Motor neuron (in vitro differentiated cells): ENCODE data around the gene ATP13A3. TPM values are rescaled to one million over a fixed set of nuclear protein-coding genes. Genes with fewer than 3 reads are reported as not detected.

Experiments
- ATAC-seq, 8 experiments: fragments of 200-7000 bp; cut with Tn5 transposase; replicated peaks in 6 of 8; 2 replicates each; pipeline ENCODE4 v1.8.0; 2021; ENCODE audit warnings: mild to moderate bottlenecking in 8 of 8, moderate library complexity in 8 of 8
- H3K27ac ChIP-seq, 2 donors: fragments of 250-450 bp; sonication (Bioruptor Pico); 2 replicates each; pipeline ENCODE4 v1.9.0; 2021; ENCODE audit warnings: antibody characterized with exemption in 2 of 2, mild to moderate bottlenecking in 2 of 2, moderate library complexity in 1 of 2
- H3K4me1 ChIP-seq, 2 donors: fragments of 250-450 bp; sonication (Bioruptor Pico); replicated peaks in 1 of 2; 2 replicates each; pipeline ENCODE4 v1.6.1; 2021; ENCODE audit warnings: antibody characterized with exemption in 2 of 2, mild to moderate bottlenecking in 2 of 2, moderate library complexity in 1 of 2
- H3K4me3 ChIP-seq, 5 donors: fragments of 250-450 bp; sonication (Bioruptor Pico); 2 replicates each; pipeline ENCODE4 v1.9.0; 2021; ENCODE audit warnings: antibody characterized with exemption in 5 of 5, mild to moderate bottlenecking in 5 of 5, moderate library complexity in 4 of 5
- WGBS, 10 experiments: fragments of 450-650 bp; shearing (Covaris generic); methylation state at CpG; one replicate each; pipeline ENCODE4 v1.0.0; 2022; 5-methylcytosine and 5-hydroxymethylcytosine counted together
- in situ Hi-C, 9 experiments: fragments of 400-800 bp; cut with MboI; loops; one replicate each; pipeline ENCODE4 v1.15.0; 2021; ENCODE audit warnings: low sequenced_read_pairs in 9 of 9, low pct_unique_long_range_greater_than_20kb in 2 of 9; ENCODE audit not compliant: unreplicated experiment in 9 of 9
- total RNA-seq, 8 experiments: library from RNA; unstranded; fragments of 300-600 nt; gene quantifications; 2 replicates each; pipeline versions ENCODE4 v1.2.3 to v1.2.4, GENCODE V29; 2022

ATP13A3 gene
- total RNA-seq, 8 experiments from 2014 or later: 17.8 to 67.9 (median 43.5) TPM

DNA sequence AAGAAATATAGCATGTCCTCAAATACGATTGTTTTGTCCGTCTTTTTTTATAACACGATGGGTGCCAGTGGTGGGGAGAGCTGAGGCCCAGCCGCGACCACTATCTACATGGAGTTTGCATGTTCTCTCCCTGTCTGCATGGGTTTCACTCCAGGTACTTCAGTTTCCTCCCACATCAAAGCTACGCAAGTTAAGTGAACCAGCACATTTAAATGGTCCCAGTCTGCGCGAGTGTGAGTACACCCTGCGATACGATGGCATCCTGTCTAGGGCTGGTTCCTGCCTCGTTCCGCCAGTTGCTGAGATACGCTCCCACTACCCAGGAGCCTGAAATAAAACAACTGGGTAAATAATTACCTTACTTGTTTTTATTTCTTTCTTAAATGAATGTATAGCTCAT lies 40.6 kb downstream of the ATP13A3 start:
- Histone ChIP-seq H3K4me3 (no peak overlapping the region), H3K4me1 (no peaks in the 10 kb centered on the region), H3K27ac (no peak overlapping the region)
- in situ Hi-C loops: no loop called here
- WGBS, 10 experiments: 93 to 100% (median 97%) methylated on average over 1 to 13 of the region's 13 CpGs; no CpG with 5 or more reads in 1 of the 10 experiments
- no peak for ATAC-seq

DNA sequence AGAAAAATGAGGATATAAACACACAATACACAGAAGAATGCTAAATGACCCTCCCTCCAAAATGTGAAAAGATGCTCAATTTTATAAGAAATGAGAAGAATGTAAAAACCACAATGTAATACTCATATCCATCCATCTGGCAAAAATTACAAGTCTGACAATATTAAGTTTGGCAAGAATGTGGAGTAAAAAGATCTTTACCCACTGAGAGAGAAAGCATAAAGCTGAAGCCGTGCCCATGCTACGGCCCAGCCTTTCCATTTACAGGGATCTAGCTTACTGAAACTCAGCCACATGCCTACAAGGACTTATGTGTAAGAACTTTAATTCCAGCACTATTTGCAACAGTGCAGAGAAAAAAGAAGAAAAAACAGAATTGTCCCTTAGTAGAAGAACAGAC lies 42.9 kb downstream of the ATP13A3 start:
- 38 to 100% (median 98%) methylated on average over 1 to 2 of the region's 2 CpGs; no CpG with 5 or more reads in 2 of the 10 experiments for WGBS, 10 experiments
- in situ Hi-C loops: no loop called here
- no peaks in the 10 kb centered on the region for H3K4me1 ChIP-seq
- no peak overlapping the region for H3K27ac ChIP-seq
- no peak overlapping the region for H3K4me3 ChIP-seq
- ATAC-seq: no peak

DNA sequence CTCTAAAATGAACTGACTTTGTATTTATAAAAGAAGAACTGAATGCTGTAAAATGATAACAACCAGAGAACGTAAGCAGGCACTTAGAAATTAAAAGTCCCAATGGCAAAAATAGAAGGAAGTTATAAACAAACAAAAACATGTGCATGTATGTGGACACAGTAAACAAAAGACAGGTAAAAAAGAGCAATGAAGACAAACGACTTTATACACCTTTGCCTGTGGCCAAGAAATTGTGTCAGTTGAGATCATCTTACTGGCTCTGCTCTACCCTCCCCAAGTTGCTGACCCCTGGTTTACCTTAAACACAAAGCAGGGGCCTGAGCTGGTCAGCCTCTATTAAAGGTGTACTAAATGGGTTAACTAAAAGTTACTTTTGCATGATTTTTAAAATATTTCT lies 46.0 kb downstream of the ATP13A3 start:
- no peaks in the 10 kb centered on the region for H3K4me1 ChIP-seq
- H3K4me3 ChIP-seq: no peak overlapping the region
- 44 to 100% (median 58%) methylated on average over 1 to 2 of the region's 2 CpGs; no CpG with 5 or more reads in 1 of the 10 experiments for WGBS, 10 experiments
- no peak overlapping the region for H3K27ac ChIP-seq
- ATAC-seq: no peak
- in situ Hi-C loops: no loop called here

GRCh38 chr3:194439881-194440550 lies 46.8 kb downstream of the ATP13A3 start:
- H3K4me3 ChIP-seq: no peak overlapping the region
- no peaks in the 10 kb centered on the region for H3K4me1 ChIP-seq
- peak in 1 of 8 experiments; percentile 38 for ATAC-seq
- in situ Hi-C loops: no loop called here
- 17 to 96% (median 75%) methylated on average over 1 to 5 of the region's 6 CpGs; no CpG with 5 or more reads in 3 of the 10 experiments for WGBS, 10 experiments
- H3K27ac ChIP-seq: no peak overlapping the region

DNA sequence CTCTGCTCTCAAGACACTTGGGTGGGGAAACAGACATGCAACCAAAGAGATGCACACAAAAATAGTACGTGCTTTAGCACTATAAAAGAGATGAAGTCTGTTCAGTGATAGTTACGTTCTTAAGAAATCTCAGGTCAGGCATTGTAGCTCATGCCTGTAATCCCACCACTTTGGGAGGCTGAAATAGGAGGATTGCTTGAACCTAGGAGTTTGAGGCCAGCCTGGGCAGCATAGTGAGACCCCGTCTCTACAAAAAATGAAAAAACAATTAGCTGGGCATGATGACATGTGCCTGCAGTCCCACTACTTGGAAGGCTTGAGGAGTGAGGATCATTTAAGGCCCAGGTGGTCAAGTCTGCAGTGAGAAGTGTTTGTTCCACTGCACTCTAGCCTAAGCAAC lies 52.3 kb downstream of the ATP13A3 start:
- no peaks in the 10 kb centered on the region for H3K4me1 ChIP-seq
- no peak for ATAC-seq
- in situ Hi-C loops: no loop called here
- no peak overlapping the region for H3K27ac ChIP-seq
- H3K4me3 ChIP-seq: no peak overlapping the region
- WGBS, 10 experiments: 20 to 100% (median 88%) methylated on average over 1 to 3 of the region's 3 CpGs; no CpG with 5 or more reads in 2 of the 10 experiments

GRCh38 chr3:194431554-194431953 lies 55.2 kb downstream of the ATP13A3 start:
- ATAC-seq: no peak
- no peaks in the 10 kb centered on the region for H3K4me1 ChIP-seq
- H3K4me3 ChIP-seq: no peak overlapping the region
- in situ Hi-C loops: no loop called here
- no peak overlapping the region for H3K27ac ChIP-seq
- 45 to 97% (median 87%) methylated on average over 1 to 5 of the region's 5 CpGs for WGBS, 10 experiments

DNA sequence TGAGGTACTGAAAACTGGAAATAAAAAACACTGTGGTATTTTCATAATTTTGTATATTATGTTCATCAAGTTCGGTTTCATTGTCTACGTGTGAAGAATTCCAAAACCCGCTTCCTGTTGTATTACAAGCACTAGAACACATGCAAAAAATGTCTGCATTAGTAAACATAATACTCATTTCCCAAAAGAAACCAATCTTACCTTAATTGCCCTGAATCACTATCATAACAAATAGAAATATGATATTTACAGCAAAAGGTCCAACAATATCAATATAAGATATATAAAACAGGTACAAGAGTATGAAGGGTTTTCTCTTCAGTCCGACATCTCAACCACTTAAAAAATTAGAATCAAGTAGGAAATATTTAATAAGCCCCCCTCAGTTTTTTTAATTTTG lies 61.4 kb downstream of the ATP13A3 start:
- H3K27ac ChIP-seq: no peak overlapping the region
- in situ Hi-C loops: no loop called here

DNA sequence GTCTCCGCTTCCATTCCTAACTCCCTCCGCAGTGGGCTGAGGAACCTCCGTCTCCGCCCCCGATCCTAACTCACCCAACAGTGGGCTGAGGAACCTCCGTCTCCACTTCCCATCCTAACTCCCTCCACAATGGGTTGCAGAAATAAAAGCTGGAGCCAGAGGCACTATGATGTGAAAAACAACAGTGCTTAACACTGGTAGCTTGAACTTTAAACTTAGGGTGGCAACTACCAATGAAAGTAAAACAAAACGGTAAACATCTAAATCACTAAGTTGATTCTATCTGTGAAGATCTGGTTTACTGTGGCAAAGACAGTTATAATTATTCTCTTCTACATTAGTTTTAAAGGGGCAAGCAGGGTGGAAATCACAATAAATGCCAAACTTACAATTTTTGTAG lies 61.8 kb downstream of the ATP13A3 start:
- WGBS, 10 experiments: 81 to 100% (median 100%) methylated on average over 1 to 6 of the region's 7 CpGs
- Histone ChIP-seq H3K27ac (no peak overlapping the region), H3K4me3 (no peak overlapping the region), H3K4me1 (no peaks in the 10 kb centered on the region)
- in situ Hi-C loops: no loop called here
- no peak for ATAC-seq

More for the DNA sequence above, 61.4 kb downstream of the ATP13A3 start:
- H3K4me1 ChIP-seq: no peaks in the 10 kb centered on the region
- WGBS, 10 experiments: 80 to 100% (median 90%) methylated on average over 1 to 4 of the region's 4 CpGs
- ATAC-seq: no peak
- no peak overlapping the region for H3K4me3 ChIP-seq

- Histone ChIP-seq H3K4me3 (no peak overlapping the region), H3K27ac (no peak overlapping the region), H3K4me1 (no peaks in the 10 kb centered on the region)
- ATAC-seq: no peak
- whole genome bisulfite sequencing, 10 experiments: 83 to 100% (median 100%) methylated on average over 1 of the region's 1 CpG; no CpG with 5 or more reads in 2 of the 10 experiments
- in situ Hi-C loops: no loop called here
Measured at GRCh38 chr3:194424373-194424772, 62.4 kb downstream of the ATP13A3 start.

DNA sequence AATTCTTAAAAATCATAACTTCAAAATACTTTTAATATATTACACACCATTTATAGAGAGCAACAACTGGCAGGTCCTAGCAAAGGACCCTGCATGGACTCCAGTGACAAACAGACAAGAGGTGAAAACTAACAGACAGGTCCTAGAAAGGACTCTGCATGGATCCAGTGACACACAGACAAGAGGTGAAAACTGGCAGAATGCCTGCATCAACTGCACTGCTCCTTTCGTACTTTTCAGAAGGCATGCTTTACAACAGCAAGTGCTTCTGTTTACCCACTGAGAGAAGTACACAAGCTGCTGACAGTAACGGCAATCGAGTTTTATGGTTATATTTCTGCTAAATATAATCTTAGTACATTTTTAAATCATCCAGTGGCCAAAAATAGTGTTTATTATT lies 63.5 kb downstream of the ATP13A3 start:
- WGBS, 10 experiments: 80 to 100% (median 96%) methylated on average over 1 to 3 of the region's 3 CpGs; no CpG with 5 or more reads in 1 of the 10 experiments
- no peak overlapping the region for H3K4me3 ChIP-seq
- H3K4me1 ChIP-seq: no peaks in the 10 kb centered on the region
- no peak overlapping the region for H3K27ac ChIP-seq
- in situ Hi-C loops: no loop called here
- peak in 1 of 8 experiments; percentile 64 for ATAC-seq

GRCh38 chr3:194422188-194422587 lies 64.6 kb downstream of the ATP13A3 start:
- no peak overlapping the region for H3K27ac ChIP-seq
- H3K4me3 ChIP-seq: no peak overlapping the region
- in situ Hi-C loops: no loop called here
- no peaks in the 10 kb centered on the region for H3K4me1 ChIP-seq
- no peak for ATAC-seq

GRCh38 chr3:194418671-194419070 lies 68.1 kb downstream of the ATP13A3 start:
- WGBS, 10 experiments: 75 to 100% (median 100%) methylated on average over 1 to 2 of the region's 2 CpGs
- Histone ChIP-seq H3K4me3 (no peak overlapping the region), H3K27ac (no peak overlapping the region), H3K4me1 (no peaks in the 10 kb centered on the region)
- in situ Hi-C loops: no loop called here
- no peak for ATAC-seq

DNA sequence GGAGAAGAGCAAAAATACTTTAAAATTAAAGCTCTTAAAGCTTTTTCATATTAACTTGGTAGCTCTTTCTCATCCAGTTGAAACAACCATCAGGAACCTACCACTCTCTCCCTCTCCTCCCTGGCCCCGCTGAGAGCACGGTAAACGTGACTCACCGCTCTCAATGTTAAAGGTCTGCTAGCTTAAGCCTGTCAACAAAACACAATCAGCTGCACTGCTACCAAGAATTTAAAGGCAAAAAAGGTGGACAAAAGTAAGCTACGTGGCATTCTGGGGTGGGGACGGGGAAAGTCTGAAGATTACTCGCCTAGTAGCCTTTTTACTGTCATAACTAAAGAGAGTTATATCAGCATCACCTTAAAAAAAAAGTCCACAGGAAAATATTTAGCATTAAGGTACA lies 79.4 kb downstream of the ATP13A3 start:
- H3K4me3 ChIP-seq: no peak overlapping the region
- H3K4me1 ChIP-seq: peaks cover 0 to 3% of the 10 kb centered on the region in 2 donors
- WGBS, 10 experiments: 40 to 100% (median 86%) methylated on average over 1 to 7 of the region's 7 CpGs
- ATAC-seq: peak in 5 of 8 experiments; percentile 53 to 92 (median 65)
- no peak overlapping the region for H3K27ac ChIP-seq
- in situ Hi-C loops: loop anchor here in 4 of 9 experiments (5.0 to 10.0 kb wide), 2 partner anchors 73 to 75 kb away; no protein-coding TSS in a partner anchor

DNA sequence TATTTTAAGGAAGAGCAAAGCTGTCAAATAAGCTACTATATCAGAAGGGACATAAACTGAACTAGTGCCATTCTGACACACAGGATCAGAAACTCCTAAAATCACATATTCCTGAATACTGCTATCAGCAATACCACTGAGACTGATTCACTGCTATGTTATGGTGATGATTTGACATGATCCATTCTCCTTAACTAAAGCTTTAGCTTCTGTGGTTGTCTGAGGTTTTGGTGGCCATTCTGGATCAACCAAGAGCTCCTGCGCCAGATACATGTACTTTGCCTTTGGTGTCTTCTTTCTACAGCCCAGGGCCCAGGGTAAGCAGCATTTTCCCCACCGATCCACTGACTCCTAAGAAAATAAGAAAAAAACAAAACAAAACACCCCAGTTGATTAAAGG lies 81.0 kb downstream of the ATP13A3 start:
- whole genome bisulfite sequencing, 10 experiments: 88 to 100% (median 94%) methylated on average over 2 of the region's 2 CpGs; no CpG with 5 or more reads in 4 of the 10 experiments
- peaks cover 8 to 11% of the 10 kb centered on the region in 2 donors for H3K4me1 ChIP-seq
- in situ Hi-C loops: loop anchor here in 4 of 9 experiments (5.0 to 10.0 kb wide), 2 partner anchors 71 to 73 kb away; no protein-coding TSS in a partner anchor

More for the DNA sequence above, 81.0 kb downstream of the ATP13A3 start:
- Histone ChIP-seq H3K27ac (no peak overlapping the region), H3K4me3 (no peak overlapping the region)
- no peak for ATAC-seq
